Measurements from ENCODE around the gene PPARG.

- TF ChIP-seq EP300 (IDR thresholded peaks at IDR 0.05): no peak
- TF ChIP-seq CTCF (IDR thresholded peaks at IDR 0.05): no peak
- no peak for TF ChIP-seq ELK1 (IDR thresholded peaks at IDR 0.05; ENCODE audit: low read depth, low read length)
- no peak for TF ChIP-seq POLR2A (IDR thresholded peaks at IDR 0.05; ENCODE audit: low read length)
- no peak for TF ChIP-seq RARB (CRISPR knock-in tag; IDR thresholded peaks at IDR 0.05)
- TF ChIP-seq MAX (IDR thresholded peaks at IDR 0.05): no peak
- no peak for TF ChIP-seq MAZ (IDR thresholded peaks at IDR 0.05; ENCODE audit: borderline replicate concordance, low read depth, low read length)
These were observed 131.5 kb downstream of the PPARG start for GRCh38 chr3:12420393-12420792.
